Breast epithelium (tissue), 3 donors: ENCODE results near the gene ACVR2B.
"Not testable (repeated sequence)": the region's sequence is repeated elsewhere in the genome, so short reads cannot be mapped to it uniquely, and the experiment has no call there.

Experiments
- CTCF ChIP-seq, 3 donors: fragments of 450-650 bp; IDR thresholded peaks; one replicate each; pipeline ENCODE4 v1.5.1; 2016 to 2017; ENCODE audit warnings: antibody characterized with exemption in 3 of 3, mild to moderate bottlenecking in 3 of 3, moderate library complexity in 3 of 3
- POLR2A ChIP-seq: fragments of 450-650 bp; IDR thresholded peaks from one replicate; pipeline ENCODE4 v1.6.1; 2016; ENCODE audit warnings: antibody characterized with exemption, mild to moderate bottlenecking, moderate library complexity
- POLR2AphosphoS5 ChIP-seq, 3 donors: sonication (generic); formaldehyde crosslinking; IDR thresholded peaks; one replicate each; pipeline ENCODE4 v1.6.1; 2017; ENCODE audit warnings: antibody characterized with exemption in 3 of 3

GRCh38 chr3:38426798-38427426, 26.8 kb upstream of the ACVR2B start:
- not testable (repeated sequence) for TF ChIP-seq CTCF (IDR thresholded peaks at IDR 0.05); POLR2A; POLR2AphosphoS5 (IDR thresholded peaks at IDR 0.05)
